ENCODE data around the gene BANF2. TPM values are rescaled to one million over a fixed set of nuclear protein-coding genes. Genes with fewer than 3 reads are reported as not detected.

Gene BANF2
- total and polyA plus RNA-seq, 2 of the 8 experiments (the other 6 are each of a cell fraction or from before 2014, with no cell fraction given), result not detected

DNA sequence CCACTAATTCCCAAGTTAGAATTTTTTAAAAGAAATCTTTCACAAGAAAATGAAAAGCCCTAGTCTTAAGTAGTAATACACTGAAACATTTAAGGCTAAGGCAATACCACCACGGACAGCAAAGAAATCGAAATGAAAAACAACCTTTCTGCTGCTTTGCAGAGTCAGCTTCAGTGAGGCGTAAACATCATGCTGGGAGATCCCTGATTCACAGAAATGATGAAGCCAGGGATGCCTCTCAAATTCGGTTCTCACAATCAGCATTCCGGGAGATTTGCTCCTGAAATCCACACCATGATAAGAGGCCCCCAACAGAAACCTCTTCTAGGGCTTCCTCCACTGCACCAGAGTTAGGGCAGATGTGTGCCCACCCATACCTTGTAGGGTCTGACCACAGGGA is 36.3 kb upstream of the BANF2 start:
- Histone ChIP-seq H3K4me2 (ENCODE audit: insufficient read depth in 1 of 2, low read depth in 2 of 2, low read length in 2 of 2) (no peak overlapping the region), H3K27me3 (replicated peaks in 1 of 4; ENCODE audit: control insufficient read depth in 3 of 4, extremely low read depth in 1 of 4, insufficient read depth in 3 of 4, low read length in 3 of 4) (no peaks in the 10 kb centered on the region), H3K14ac (ENCODE audit: insufficient read length) (no peak overlapping the region), H3K23ac (ENCODE audit: insufficient read length) (no peak overlapping the region), H2BK20ac (ENCODE audit: low read length) (no peak overlapping the region), H3K27ac (ENCODE audit: low read depth, low read length) (no peak overlapping the region), H4K8ac (ENCODE audit: extremely low read depth, insufficient read depth, low read length) (no peak overlapping the region), H3K56ac (replicated peaks; ENCODE audit: insufficient read length, low read depth, low read length) (no peak overlapping the region), H3K36me3 (ENCODE audit: control insufficient read depth in 2 of 4, insufficient read depth in 4 of 4, low read length in 3 of 4) (peaks cover 0 to 13% (median 6%) of the 10 kb centered on the region in 4 experiments; a peak in 4 of 8 replicates), H4K5ac (ENCODE audit: insufficient read length, low read depth, low read length) (no peak overlapping the region), H2BK12ac (ENCODE audit: low read depth, low read length) (no peak overlapping the region), H3K9ac (replicated peaks in 1 of 4; ENCODE audit: extremely low read depth in 1 of 4, low read depth in 3 of 4, low read length in 3 of 4) (no peak overlapping the region), H2AFZ (ENCODE audit: low read length) (no peak overlapping the region), H3K4me1 (replicated peaks in 1 of 4; ENCODE audit: control insufficient read depth in 3 of 4, insufficient read depth in 4 of 4, low read length in 3 of 4) (peaks cover 0 to 3% (median 2%) of the 10 kb centered on the region in 4 experiments; a peak in 2 of 7 replicates), H2BK120ac (replicated peaks; ENCODE audit: low read depth, low read length) (no peak overlapping the region), H3K4ac (replicated peaks; ENCODE audit: insufficient read length, low read depth, low read length) (no peak overlapping the region), H2BK5ac (ENCODE audit: low read depth, low read length) (no peak overlapping the region), H3K18ac (ENCODE audit: extremely low read depth, low read length) (no peak overlapping the region), H4K20me1 (replicated peaks in 1 of 2; ENCODE audit: control insufficient read depth in 1 of 2, insufficient read depth in 2 of 2, low read length in 2 of 2) (peaks cover under 1 to 14% of the 10 kb centered on the region in 2 experiments), H3K4me3 (ENCODE audit: extremely low read depth in 1 of 4, insufficient read depth in 2 of 4, low read depth in 3 of 4, low read length in 4 of 4) (no peak overlapping the region), H3K9me3 (ENCODE audit: insufficient read depth in 2 of 2, low read depth in 1 of 2, low read length in 1 of 2) (peaks cover 2 to 9% of the 10 kb centered on the region in 2 experiments; a peak in 3 of 4 replicates), H2AK5ac (ENCODE audit: low read depth, low read length) (no peak overlapping the region), H3K79me1 (ENCODE audit: low read depth, low read length) (peaks cover 6% of the 10 kb centered on the region), H2BK15ac (ENCODE audit: low read length) (no peak overlapping the region), H3K79me2 (ENCODE audit: control insufficient read depth in 1 of 2, insufficient read depth in 2 of 2, low read length in 2 of 2) (peaks cover 8 to 87% of the 10 kb centered on the region in 2 experiments), H4K91ac (replicated peaks; ENCODE audit: insufficient read length, low read length) (no peak overlapping the region), H3K23me2 (ENCODE audit: low read depth, low read length) (no peaks in the 10 kb centered on the region)
- FAIRE-seq (no peak), DNase-seq (ENCODE audit: low read depth in 1 of 2, low spot score in 2 of 2) (no peak)
- ChIA-PET POLR2A (ENCODE audit: partially characterized antibody) (interaction anchor here (1.2 to 1.9 kb wide), 2 partner anchors 12 to 17 kb away, joined by 3 to 5 read pairs; no protein-coding TSS in a partner anchor), CTCF (ENCODE audit: partially characterized antibody) (no interaction called here)
- WGBS, 2 experiments (ENCODE audit: extremely low coverage in 1 of 2, insufficient coverage in 1 of 2, insufficient read length in 1 of 2, insufficient replicate concordance in 2 of 2, low coverage in 1 of 2, low lambda C conversion rate in 2 of 2, missing lambda C conversion rate in 1 of 2), result 91% methylated on average over 5 of the region's 5 CpGs; no CpG with 5 or more reads in 1 of the 2 experiments
- TF ChIP-seq SUZ12 (IDR thresholded peaks at IDR 0.05; ENCODE audit: low read length), result no peak
- 0 out of 2 replicates have a peak, but pooled peaks have one; percentile 14 for TF ChIP-seq MAFK (IDR thresholded peaks at IDR 0.05; ENCODE audit: low read depth, low read length)
- TF ChIP-seq, protein P1, sequence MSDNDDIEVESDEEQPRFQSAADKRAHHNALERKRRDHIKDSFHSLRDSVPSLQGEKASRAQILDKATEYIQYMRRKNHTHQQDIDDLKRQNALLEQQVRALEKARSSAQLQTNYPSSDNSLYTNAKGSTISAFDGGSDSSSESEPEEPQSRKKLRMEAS (IDR thresholded peaks at IDR 0.05), result no peak
- peak; percentile 36; the same call in 1 of the 2 replicates for TF ChIP-seq BACH1 (IDR thresholded peaks at IDR 0.05; ENCODE audit: low read length)
- no peak for TF ChIP-seq TAF7 (optimal IDR thresholded peaks at IDR 0.05; ENCODE audit: borderline replicate concordance, low read depth, low read length)
